Prostate gland (tissue), 2 donors: ENCODE results near the gene KIAA0753. TPM values are rescaled to one million over a fixed set of nuclear protein-coding genes. Genes with fewer than 3 reads are reported as not detected.

Source experiments
- DNase-seq: peaks from one replicate; pipeline ENCODE4 v3.0.0-alpha.2; 2019; ENCODE audit warnings: low spot score
- H3K27ac ChIP-seq, 2 donors: fragments of 200-600 bp; sonication (generic); 2 replicates each; pipeline ENCODE4 v1.5.1; 2017 to 2019
- H3K27me3 ChIP-seq: fragments of 200-600 bp; sonication (generic); replicated peaks from 2 replicates; pipeline ENCODE4 v1.5.1; 2019; ENCODE audit not compliant: insufficient read depth
- H3K36me3 ChIP-seq, 2 donors: fragments of 200-600 bp; sonication (generic); 1 replicate in 1 of 2; 2 replicates in 1 of 2; pipeline versions ENCODE4 v1.5.1 to v1.8.1; 2017 to 2019
- H3K4me1 ChIP-seq: fragments of 200-600 bp; sonication (generic); replicated peaks from 2 replicates; pipeline ENCODE4 v1.5.1; 2019
- H3K4me3 ChIP-seq, 2 donors: fragments of 200-600 bp; sonication (generic); 2 replicates each; pipeline ENCODE4 v1.5.1; 2017 to 2019
- H3K9me3 ChIP-seq: fragments of 200-600 bp; sonication (generic); 2 replicates; pipeline ENCODE4 v1.5.1; 2017
- CTCF ChIP-seq, 4 experiments: fragments of 200-600 bp in 2 of 4; fragments of 450-650 bp in 2 of 4; sonication (generic) in 2 of 4; IDR thresholded peaks; 1 replicate in 3 of 4; 2 replicates in 1 of 4; pipeline ENCODE4 v1.5.1; 2016 to 2019; ENCODE audit warnings: antibody characterized with exemption in 4 of 4, mild to moderate bottlenecking in 2 of 4, moderate library complexity in 2 of 4
- POLR2A ChIP-seq: fragments of 450-650 bp; IDR thresholded peaks from one replicate; pipeline ENCODE4 v1.6.1; 2016; ENCODE audit warnings: antibody characterized with exemption, mild to moderate bottlenecking
- POLR2AphosphoS5 ChIP-seq: sonication (generic); formaldehyde crosslinking; IDR thresholded peaks from one replicate; pipeline ENCODE4 v1.6.1; 2017; ENCODE audit warnings: antibody characterized with exemption
- WGBS: methylation state at CpG from one replicate; pipeline ENCODE4 v1.1.5; 2018; 5-methylcytosine and 5-hydroxymethylcytosine counted together
- intact Hi-C: fragments of 100-400 bp; cut with DNase I; formaldehyde crosslinking; loops from one replicate; pipeline ENCODE4 v1.14.2; 2022
- total RNA-seq, 2 donors: library from RNA; depleted of rRNA; stranded (reverse); fragments of >200 nt; gene quantifications; one replicate each; pipeline ENCODE4 v1.1.0, GENCODE V29; 2016

KIAA0753 gene
- total RNA-seq, 2 donors from 2014 or later: 17.2 to 28.3 TPM

GRCh38 chr17:6554871-6555330 lies 85.6 kb downstream of the KIAA0753 start:
- H3K4me1 ChIP-seq: peaks cover 7% of the 10 kb centered on the region
- 35% methylated on average over 12 of the region's 12 CpGs for WGBS

GRCh38 chr17:6554342-6554741 lies 86.2 kb downstream of the KIAA0753 start:
- Histone ChIP-seq H3K27ac (peak overlapping the region in 1 of 2 donors; percentile 71), H3K9me3 (no peaks in the 10 kb centered on the region), H3K27me3 (no peaks in the 10 kb centered on the region), H3K4me1 (peaks cover 7% of the 10 kb centered on the region), H3K4me3 (no peak overlapping the region), H3K36me3 (no peaks in the 10 kb centered on the region)
- DNase-seq: no peak
- 81% methylated on average over 4 of the region's 4 CpGs for WGBS
- TF ChIP-seq POLR2AphosphoS5 (no peak), CTCF (IDR thresholded peaks at IDR 0.05) (no peak), POLR2A (no peak)
- intact Hi-C loops: no loop called here

More at GRCh38 chr17:6554871-6555330, 85.6 kb downstream of the KIAA0753 start:
- intact Hi-C loops: no loop called here
- peak overlapping the region; percentile 70 to 71 for H3K27ac ChIP-seq
- H3K9me3 ChIP-seq: no peaks in the 10 kb centered on the region
- no peak for DNase-seq
- H3K4me3 ChIP-seq: peak overlapping the region; percentile 64 to 71
- H3K36me3 ChIP-seq: no peaks in the 10 kb centered on the region
- TF ChIP-seq POLR2AphosphoS5: no peak
- TF ChIP-seq CTCF (IDR thresholded peaks at IDR 0.05): no peak
- no peak for TF ChIP-seq POLR2A
- H3K27me3 ChIP-seq: no peaks in the 10 kb centered on the region

- H3K4me3 ChIP-seq: no peak overlapping the region
- peak; percentile 85 for DNase-seq
- peaks cover 15% of the 10 kb centered on the region for H3K4me1 ChIP-seq
- no peaks in the 10 kb centered on the region for H3K36me3 ChIP-seq
- no peaks in the 10 kb centered on the region for H3K9me3 ChIP-seq
- TF ChIP-seq CTCF (IDR thresholded peaks at IDR 0.05): no peak
- TF ChIP-seq POLR2AphosphoS5: peak; percentile 51
- TF ChIP-seq POLR2A: peak; percentile 21
- intact Hi-C loops: no loop called here
- H3K27me3 ChIP-seq: no peaks in the 10 kb centered on the region
- 42% methylated on average over 11 of the region's 11 CpGs for WGBS
- H3K27ac ChIP-seq: peak overlapping the region; percentile 76 to 82
These were observed 88.5 kb downstream of the KIAA0753 start for GRCh38 chr17:6551869-6552531.

- H3K4me3 ChIP-seq: no peak overlapping the region
- intact Hi-C loops: no loop called here
- peak overlapping the region; percentile 76 to 82 for H3K27ac ChIP-seq
- no peaks in the 10 kb centered on the region for H3K36me3 ChIP-seq
- peaks cover 15% of the 10 kb centered on the region for H3K4me1 ChIP-seq
- peak; percentile 38 for DNase-seq
- H3K27me3 ChIP-seq: no peaks in the 10 kb centered on the region
- H3K9me3 ChIP-seq: no peaks in the 10 kb centered on the region
- WGBS: 42% methylated on average over 5 of the region's 5 CpGs
- TF ChIP-seq POLR2AphosphoS5: no peak
- no peak for TF ChIP-seq CTCF (IDR thresholded peaks at IDR 0.05)
- no peak for TF ChIP-seq POLR2A
These were observed 89.2 kb downstream of the KIAA0753 start for GRCh38 chr17:6551356-6551755.
